GM12878 (cell line): Measurements from ENCODE around the gene ANKRD17. TPM values are rescaled to one million over a fixed set of nuclear protein-coding genes. Genes with fewer than 3 reads are reported as not detected.

ENCODE experiments used
- ATAC-seq: fragments of 200-7000 bp; cut with Tn5 transposase; 3 replicates; pipeline ENCODE4 v1.9.1; 2020; ENCODE audit warnings: mild to moderate bottlenecking, moderate library complexity
- BruUV-seq: library from RNA; stranded (reverse); fragments of 400-500 nt; replicated peaks from 2 replicates; lab custom pipeline; 2021; lab: Mats Ljungman, UMichigan
- CTCF ChIA-PET: fragments of 300-600 bp; sonication (Branson Sonifier 250); formaldehyde crosslinking; extraction: SDS; loops from one replicate; lab custom pipeline; 2021; ENCODE audit warnings: inconsistent platforms; lab: Yijun Ruan, JAX
- POLR2A ChIA-PET: fragments of 350-600 bp; formaldehyde crosslinking; extraction: SDS; loops from one replicate; lab custom pipeline; 2021; ENCODE audit warnings: inconsistent platforms; lab: Charles Lee
- RAD21 ChIA-PET: fragments of 300-600 bp; sonication (Branson Sonifier 250); formaldehyde crosslinking; loops from one replicate; lab custom pipeline; 2023; ENCODE audit warnings: antibody characterized with exemption; ENCODE audit not compliant: unreplicated experiment; lab: Charles Lee
- SMC1A ChIA-PET: fragments of 300-600 bp; sonication (Branson Sonifier 250); formaldehyde crosslinking; loops from one replicate; lab custom pipeline; 2023; ENCODE audit not compliant: unreplicated experiment, uncharacterized antibody; lab: Charles Lee
- DNase-seq: peaks from one replicate; pipeline ENCODE4 v3.0.0-alpha.2; 2011; ENCODE audit warnings: low read depth, low spot score
- FAIRE-seq: peaks from 3 replicates; lab custom pipeline; 2011; peaks lifted over from hg19 to GRCh38; lab: Jason Lieb, UNC
- H2AFZ ChIP-seq: 2 replicates; pipeline ENCODE4 v1.6.0; 2011; ENCODE audit warnings: low read depth, low read length, control low read depth; ENCODE audit not compliant: control insufficient read depth
- H3K27ac ChIP-seq: 2 replicates; pipeline ENCODE4 v1.5.1; 2011; ENCODE audit warnings: control low read depth; ENCODE audit not compliant: control insufficient read depth, insufficient read depth
- H3K27me3 ChIP-seq, 2 experiments: replicated peaks in 1 of 2; 2 replicates each; pipeline versions ENCODE4 v1.6.0 to v1.6.1; 2011; ENCODE audit warnings: low read length in 1 of 2; ENCODE audit not compliant: control insufficient read depth in 2 of 2, insufficient read depth in 2 of 2
- H3K36me3 ChIP-seq, 2 experiments: 2 replicates each; pipeline ENCODE4 v1.5.1; 2011; ENCODE audit warnings: low read length in 1 of 2; ENCODE audit not compliant: control insufficient read depth in 2 of 2, insufficient read depth in 2 of 2
- H3K4me1 ChIP-seq: 2 replicates; pipeline ENCODE4 v1.6.1; 2011; ENCODE audit warnings: mild to moderate bottlenecking, low read length, moderate library complexity, mixed read lengths; ENCODE audit not compliant: control insufficient read depth, insufficient read depth
- H3K4me2 ChIP-seq: 2 replicates; pipeline ENCODE4 v1.6.0; 2011; ENCODE audit warnings: control low read depth; ENCODE audit not compliant: control insufficient read depth, insufficient read depth
- H3K4me3 ChIP-seq: fragments of 200-600 bp; sonication (generic); 2 replicates; pipeline ENCODE4 v1.5.1; 2016
- H3K79me2 ChIP-seq: 2 replicates; pipeline ENCODE4 v1.6.0; 2011; ENCODE audit warnings: low read length; ENCODE audit not compliant: control insufficient read depth, insufficient read depth
- H3K9ac ChIP-seq: 2 replicates; pipeline ENCODE4 v1.8.0; 2011; ENCODE audit warnings: low read length, control low read depth, mixed read lengths; ENCODE audit not compliant: control insufficient read depth, insufficient read depth
- H3K9me3 ChIP-seq: replicated peaks from 3 replicates; pipeline ENCODE4 v1.5.1; 2011; ENCODE audit warnings: mild to moderate bottlenecking, low read length; ENCODE audit not compliant: control insufficient read depth, insufficient read depth
- H4K20me1 ChIP-seq: 2 replicates; pipeline ENCODE4 v1.6.0; 2011; ENCODE audit not compliant: control insufficient read depth, insufficient read depth
- CHD1 ChIP-seq: IDR thresholded peaks from 2 replicates; pipeline ENCODE4 v1.6.1; 2012; ENCODE audit warnings: low read depth, low read length, improper control_type of control experiment
- NR2C1 ChIP-seq: fragments of 450-650 bp; IDR thresholded peaks from 2 replicates; pipeline ENCODE4 v1.6.1; 2017; ENCODE audit warnings: antibody characterized with exemption, mild to moderate bottlenecking, moderate library complexity
- RELA ChIP-seq: fragments of 450-650 bp; IDR thresholded peaks from 2 replicates; pipeline ENCODE4 v1.8.0; 2014; ENCODE audit warnings: borderline replicate concordance; ENCODE audit not compliant: partially characterized antibody
- WGBS: methylation state at CpG from one replicate; pipeline ENCODE4 v1.1.6; 2016; ENCODE audit warnings: low lambda C conversion rate; ENCODE audit not compliant: insufficient replicate concordance, insufficient coverage; ENCODE audit errors: missing lambda C conversion rate; 5-methylcytosine and 5-hydroxymethylcytosine counted together
- in situ Hi-C: fragments of 300-500 bp; cut with MboI; formaldehyde crosslinking; loops from 9 replicates; pipeline ENCODE4 v1.14.3; 2018; ENCODE audit warnings: mixed read lengths
- intact Hi-C: fragments of 100-400 bp; cut with micrococcal nuclease; formaldehyde crosslinking; loops from one replicate; pipeline ENCODE4 v1.14.2; 2022; ENCODE audit not compliant: unreplicated experiment
- polyA plus RNA-seq, 11 experiments: library from polyadenylated mRNA; depleted of rRNA in 4 of 11; unstranded in 6 of 11; stranded (reverse) in 5 of 11; fragments of >200 nt; fragmentation: Nextera tagmentation in 4 of 11; fragmentation: Illumina TruSeq in 1 of 11; extraction: Ambion mirVana in 4 of 11; extraction: Trizol in 1 of 11; gene quantifications; 1 replicate in 1 of 11; 2 replicates in 10 of 11; pipeline versions ENCODE4 v1.2.1 to v1.2.3, GENCODE V29; 2011 to 2016; ENCODE audit warnings: inconsistent platforms in 2 of 11, missing spikeins in 2 of 11, low read depth in 1 of 11
- total RNA-seq, 4 experiments: library from RNA; depleted of rRNA in 3 of 4; stranded (reverse); fragments of >200 nt in 3 of 4; fragmentation: Illumina TruSeq in 1 of 4; extraction: Trizol in 1 of 4; gene quantifications; 2 replicates each; pipeline versions ENCODE4 v1.2.1 to v1.2.3, GENCODE V29; 2013 to 2021
- TF ChIP-seq, protein P1 (sequence below): fragments of 150-350 bp; IDR thresholded peaks from 2 replicates; pipeline ENCODE4 v1.6.1; 2016; ENCODE audit warnings: low read depth, low read length
- TF ChIP-seq, protein P2 (sequence below): IDR thresholded peaks from 2 replicates; pipeline ENCODE4 v1.6.1; 2011; ENCODE audit warnings: mild to moderate bottlenecking, low read depth, low read length, moderate library complexity; ENCODE audit not compliant: insufficient replicate concordance

The ANKRD17 gene
- total and polyA plus RNA-seq, 10 of the 15 experiments (the other 5 are each of a cell fraction or from before 2014, with no cell fraction given): 11.7 to 46.5 (median 32.6) TPM

DNA sequence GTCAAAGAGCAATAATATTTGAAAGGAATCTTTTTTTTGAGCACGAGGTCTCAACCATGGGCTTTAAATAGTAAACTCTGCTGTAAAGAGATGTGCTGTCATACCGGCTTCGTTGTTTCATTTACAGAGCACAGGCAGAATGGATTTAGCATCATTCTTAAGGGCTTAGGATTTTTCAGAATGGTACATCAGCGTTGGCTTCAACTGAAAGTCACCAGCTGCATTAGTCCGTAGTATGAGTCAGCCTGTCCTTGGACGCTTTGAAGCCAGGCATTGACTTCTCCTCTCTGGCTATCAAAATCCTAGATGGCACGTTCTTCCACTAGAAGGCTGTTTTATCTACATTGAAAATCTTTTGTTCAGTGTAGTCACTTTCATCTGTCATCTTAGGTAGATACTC, 212.7 kb downstream of the ANKRD17 start:
- TF ChIP-seq RELA (no peak), CHD1 (no peak), NR2C1 (no peak)
- TF ChIP-seq, protein P1, sequence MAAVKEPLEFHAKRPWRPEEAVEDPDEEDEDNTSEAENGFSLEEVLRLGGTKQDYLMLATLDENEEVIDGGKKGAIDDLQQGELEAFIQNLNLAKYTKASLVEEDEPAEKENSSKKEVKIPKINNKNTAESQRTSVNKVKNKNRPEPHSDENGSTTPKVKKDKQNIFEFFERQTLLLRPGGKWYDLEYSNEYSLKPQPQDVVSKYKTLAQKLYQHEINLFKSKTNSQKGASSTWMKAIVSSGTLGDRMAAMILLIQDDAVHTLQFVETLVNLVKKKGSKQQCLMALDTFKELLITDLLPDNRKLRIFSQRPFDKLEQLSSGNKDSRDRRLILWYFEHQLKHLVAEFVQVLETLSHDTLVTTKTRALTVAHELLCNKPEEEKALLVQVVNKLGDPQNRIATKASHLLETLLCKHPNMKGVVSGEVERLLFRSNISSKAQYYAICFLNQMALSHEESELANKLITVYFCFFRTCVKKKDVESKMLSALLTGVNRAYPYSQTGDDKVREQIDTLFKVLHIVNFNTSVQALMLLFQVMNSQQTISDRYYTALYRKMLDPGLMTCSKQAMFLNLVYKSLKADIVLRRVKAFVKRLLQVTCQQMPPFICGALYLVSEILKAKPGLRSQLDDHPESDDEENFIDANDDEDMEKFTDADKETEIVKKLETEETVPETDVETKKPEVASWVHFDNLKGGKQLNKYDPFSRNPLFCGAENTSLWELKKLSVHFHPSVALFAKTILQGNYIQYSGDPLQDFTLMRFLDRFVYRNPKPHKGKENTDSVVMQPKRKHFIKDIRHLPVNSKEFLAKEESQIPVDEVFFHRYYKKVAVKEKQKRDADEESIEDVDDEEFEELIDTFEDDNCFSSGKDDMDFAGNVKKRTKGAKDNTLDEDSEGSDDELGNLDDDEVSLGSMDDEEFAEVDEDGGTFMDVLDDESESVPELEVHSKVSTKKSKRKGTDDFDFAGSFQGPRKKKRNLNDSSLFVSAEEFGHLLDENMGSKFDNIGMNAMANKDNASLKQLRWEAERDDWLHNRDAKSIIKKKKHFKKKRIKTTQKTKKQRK: no peak
- TF ChIP-seq, protein P2, sequence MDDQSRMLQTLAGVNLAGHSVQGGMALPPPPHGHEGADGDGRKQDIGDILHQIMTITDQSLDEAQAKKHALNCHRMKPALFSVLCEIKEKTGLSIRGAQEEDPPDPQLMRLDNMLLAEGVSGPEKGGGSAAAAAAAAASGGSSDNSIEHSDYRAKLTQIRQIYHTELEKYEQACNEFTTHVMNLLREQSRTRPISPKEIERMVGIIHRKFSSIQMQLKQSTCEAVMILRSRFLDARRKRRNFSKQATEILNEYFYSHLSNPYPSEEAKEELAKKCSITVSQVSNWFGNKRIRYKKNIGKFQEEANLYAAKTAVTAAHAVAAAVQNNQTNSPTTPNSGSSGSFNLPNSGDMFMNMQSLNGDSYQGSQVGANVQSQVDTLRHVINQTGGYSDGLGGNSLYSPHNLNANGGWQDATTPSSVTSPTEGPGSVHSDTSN: no peak
- ChIA-PET CTCF (no interaction called here), RAD21 (no interaction called here), SMC1A (no interaction called here), POLR2A (no interaction called here)
- ATAC-seq: no peak
- H3K9me3 ChIP-seq: no peaks in the 10 kb centered on the region
- no peaks in the 10 kb centered on the region for H4K20me1 ChIP-seq
- DNase-seq: no peak
- no TSS peak for BruUV-seq
- no peak for FAIRE-seq
- 87% methylated on average over 7 of the region's 7 CpGs for WGBS
- no peak overlapping the region for H3K4me3 ChIP-seq
- no peaks in the 10 kb centered on the region for H3K27me3 ChIP-seq
- no peak overlapping the region for H3K9ac ChIP-seq
- intact Hi-C loops (no loop called here), in situ Hi-C loops (no loop called here)
- no peak overlapping the region for H3K4me2 ChIP-seq
- no peak overlapping the region for H2AFZ ChIP-seq
- no peaks in the 10 kb centered on the region for H3K79me2 ChIP-seq
- no peaks in the 10 kb centered on the region for H3K4me1 ChIP-seq
- H3K27ac ChIP-seq: no peak overlapping the region
- H3K36me3 ChIP-seq: no peaks in the 10 kb centered on the region
